K562 (cell line): ENCODE data around the gene RTP5.

ENCODE experiments used
- FOXJ3 ChIP-seq: sonication (generic); formaldehyde crosslinking; IDR thresholded peaks from 2 replicates; pipeline ENCODE4 v1.4.0; 2020; ENCODE audit warnings: mild to moderate bottlenecking, missing genetic modification reagents
- GMEB1 ChIP-seq: fragments of 250-450 bp; sonication (Bioruptor Pico); IDR thresholded peaks from 2 replicates; pipeline ENCODE4 v1.4.0; 2020; ENCODE audit warnings: mild to moderate bottlenecking
- TCF7 ChIP-seq: sonication (generic); IDR thresholded peaks from 2 replicates; pipeline ENCODE4 v1.6.1; 2016; ENCODE audit warnings: antibody characterized with exemption, borderline replicate concordance

GRCh38 chr2:241901500-241902351, 32.2 kb downstream of the RTP5 start:
- no peak for TF ChIP-seq FOXJ3 (CRISPR knock-in tag)
- TF ChIP-seq TCF7: no peak
- no peak for TF ChIP-seq GMEB1 (CRISPR knock-in tag)
